Activated naive CD8-positive, alpha-beta T cell treated with anti-CD3 and anti-CD28 coated beads, Interleukin-2, amount 50 U/mL, for 16 hours (primary cell): ENCODE measurements around the gene MORF4L2.

Experiments used
- DNase-seq: peaks from one replicate; pipeline ENCODE4 v3.0.0-alpha.2; 2020; ENCODE audit warnings: low read depth, low spot score

The MORF4L2 gene

DNA sequence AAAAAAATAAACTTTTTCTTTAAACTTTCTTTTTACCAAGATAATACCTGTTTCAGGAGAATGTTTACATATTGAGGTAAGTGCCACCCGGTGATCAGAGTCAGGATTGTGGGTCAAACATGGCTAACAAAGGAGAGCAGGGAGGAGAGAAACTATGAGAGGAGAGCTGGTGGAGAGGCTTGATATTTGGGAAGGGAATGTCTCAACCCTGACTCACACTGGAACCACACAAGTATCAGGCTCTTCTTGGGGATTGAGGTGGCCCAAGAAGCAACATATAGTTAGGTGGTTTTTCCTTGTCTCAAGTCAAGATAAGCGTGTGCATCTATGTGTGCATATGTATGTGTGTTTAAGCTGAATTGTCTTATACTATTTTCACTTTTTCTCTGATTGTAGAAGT lies 51.1 kb downstream of the MORF4L2 start:
- DNase-seq = no peak

DNA sequence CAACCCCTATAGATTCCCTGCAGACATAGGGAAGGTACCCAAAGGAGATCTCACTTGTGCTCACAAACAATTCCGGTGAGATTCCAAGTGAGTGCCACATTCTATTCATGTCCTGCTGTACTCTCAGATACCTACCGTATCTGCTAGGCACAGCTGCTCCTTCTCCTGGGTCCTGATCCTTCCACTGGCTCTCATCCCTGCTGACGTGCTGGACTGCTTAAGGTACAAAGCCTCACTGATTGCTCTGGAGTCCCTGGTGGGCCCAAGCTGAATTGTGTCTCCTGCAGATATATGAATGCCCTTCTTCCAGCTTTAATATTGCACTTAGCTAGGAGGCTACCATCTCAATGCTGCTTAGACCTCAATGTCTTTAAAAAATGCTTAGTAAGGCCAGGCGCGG lies 55.4 kb downstream of the MORF4L2 start:
- DNase-seq = no peak

DNA sequence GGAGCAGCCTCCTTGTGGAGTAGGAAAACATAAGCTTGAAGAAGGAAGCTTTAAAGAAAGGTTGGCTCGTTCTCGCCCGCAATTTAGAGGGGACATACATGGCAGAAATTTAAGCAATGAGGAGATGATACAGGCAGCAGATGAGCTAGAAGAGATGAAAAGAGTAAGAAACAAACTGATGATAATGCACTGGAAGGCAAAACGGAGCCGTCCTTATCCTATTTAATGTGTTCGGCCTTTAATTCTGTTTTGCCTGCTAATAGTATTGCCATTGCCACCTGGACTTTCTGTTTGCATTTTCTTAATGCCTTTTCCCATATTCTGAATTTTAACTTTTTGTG lies 56.4 kb downstream of the MORF4L2 start:
- DNase-seq = no peak

DNA sequence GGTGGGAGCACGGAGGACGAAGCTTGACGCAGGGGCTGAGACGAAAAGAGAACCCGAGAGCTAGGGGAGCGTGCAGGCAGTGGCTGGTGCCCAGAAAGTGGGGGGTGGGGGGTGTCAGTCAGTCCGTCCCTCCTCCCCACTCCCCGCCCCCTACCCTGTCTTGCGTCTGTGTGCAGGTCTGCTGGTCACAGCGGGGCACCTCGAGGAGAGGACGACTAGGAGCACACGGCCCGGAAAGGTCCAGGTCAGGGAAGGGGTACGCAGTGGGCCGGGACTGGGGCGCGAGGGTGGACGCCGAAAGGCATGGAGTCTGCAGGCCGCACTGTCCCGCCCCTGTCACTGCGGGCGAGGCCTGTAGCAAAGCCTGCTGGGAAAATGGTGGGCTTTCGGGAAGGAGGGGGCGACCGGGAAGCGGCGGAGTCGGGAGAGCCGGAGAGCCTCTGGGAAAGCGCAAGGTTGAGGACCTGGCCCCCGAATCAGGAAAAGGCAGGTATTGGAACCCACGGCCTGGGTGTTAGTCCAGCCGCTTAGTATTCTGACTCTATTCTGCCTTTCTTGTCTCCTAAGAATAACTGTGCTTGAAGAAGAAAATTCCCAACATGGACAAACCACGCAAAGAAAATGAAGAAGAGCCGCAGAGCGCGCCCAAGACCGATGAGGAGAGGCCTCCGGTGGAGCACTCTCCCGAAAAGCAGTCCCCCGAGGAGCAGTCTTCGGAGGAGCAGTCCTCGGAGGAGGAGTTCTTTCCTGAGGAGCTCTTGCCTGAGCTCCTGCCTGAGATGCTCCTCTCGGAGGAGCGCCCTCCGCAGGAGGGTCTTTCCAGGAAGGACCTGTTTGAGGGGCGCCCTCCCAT lies 57.0 kb downstream of the MORF4L2 start:
- DNase-seq = no peak

DNA sequence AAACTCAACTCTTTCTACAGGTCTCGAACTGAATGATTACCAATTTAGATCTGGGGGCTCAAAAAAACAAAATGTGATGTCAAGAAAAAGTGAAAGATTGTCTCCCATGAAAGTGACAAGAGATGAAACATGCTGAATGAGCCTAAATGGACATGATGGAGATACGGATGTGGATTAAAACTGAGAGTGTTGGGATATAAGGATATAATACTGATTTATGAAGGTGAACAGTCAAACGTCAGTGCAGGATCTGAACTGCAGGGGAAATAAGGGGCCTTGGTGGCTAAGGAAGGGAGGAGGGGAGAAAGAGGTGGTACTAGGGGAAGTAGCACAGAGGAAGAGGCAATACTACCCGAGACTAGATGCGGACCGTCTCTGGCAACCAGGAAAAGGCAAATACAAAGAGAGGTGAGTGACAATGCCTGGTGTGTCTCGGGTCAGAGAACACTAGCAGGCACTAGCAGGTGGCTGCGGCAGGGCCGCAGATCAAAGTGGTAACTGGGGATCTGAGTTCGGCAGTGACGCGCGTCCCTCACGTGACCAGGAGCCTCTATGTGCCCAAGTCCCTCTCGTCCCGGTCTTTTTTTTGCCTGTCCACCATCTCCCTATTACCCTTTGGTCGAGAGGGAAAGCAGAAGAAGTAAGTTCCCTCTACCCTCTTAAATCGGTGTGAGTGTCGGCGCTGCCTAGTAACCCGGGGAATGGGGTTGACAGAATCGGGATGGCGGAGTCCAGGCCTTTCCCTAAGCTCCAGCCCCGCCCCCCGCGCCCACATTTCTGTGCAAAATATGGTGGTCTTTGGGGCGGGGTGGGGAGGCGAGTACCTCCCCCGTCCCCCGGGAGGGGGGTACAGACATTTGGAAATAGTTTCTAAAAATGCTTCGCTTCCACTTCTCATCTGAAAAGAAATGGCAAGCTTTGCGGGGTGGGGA lies 57.8 kb downstream of the MORF4L2 start, which contains the start of gene TCEAL1:
Gene TCEAL1 (plus strand): TSS at position 590 of the 932 bp plus-strand sequence. CDS start 942 bp downstream, outside the sequence.
- no peak for DNase-seq

DNA sequence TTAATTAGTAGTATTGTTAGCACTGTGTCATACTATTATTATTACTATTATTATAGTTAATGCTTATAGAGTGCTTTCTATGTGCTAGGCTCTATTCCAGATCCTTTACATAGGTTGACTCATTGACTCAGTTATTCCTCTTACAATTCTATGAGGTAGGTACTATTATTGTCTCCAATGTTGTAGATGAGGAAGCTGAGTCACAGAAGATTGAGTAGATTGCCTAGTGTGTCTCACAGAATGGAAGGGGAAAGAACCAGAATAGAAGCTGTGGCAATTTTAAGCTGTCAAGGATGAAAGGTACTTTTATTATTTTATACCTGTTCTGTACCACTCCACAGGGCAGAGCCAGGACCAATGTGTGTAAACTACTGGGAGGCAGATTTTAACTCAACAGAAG lies 59.6 kb downstream of the MORF4L2 start:
- DNase-seq = no peak
